C4-2B (cell line): ENCODE data around the gene HIF3A.

Experiments
- ZFX ChIP-seq: fragments of 450-650 bp; IDR thresholded peaks from 2 replicates; pipeline ENCODE4 v1.6.1; 2017
- TF ChIP-seq, protein P1 (sequence below): fragments of 450-650 bp; conservative IDR thresholded peaks from 2 replicates; pipeline ENCODE4 v1.5.1; 2017; ENCODE audit warnings: mild to moderate bottlenecking

DNA sequence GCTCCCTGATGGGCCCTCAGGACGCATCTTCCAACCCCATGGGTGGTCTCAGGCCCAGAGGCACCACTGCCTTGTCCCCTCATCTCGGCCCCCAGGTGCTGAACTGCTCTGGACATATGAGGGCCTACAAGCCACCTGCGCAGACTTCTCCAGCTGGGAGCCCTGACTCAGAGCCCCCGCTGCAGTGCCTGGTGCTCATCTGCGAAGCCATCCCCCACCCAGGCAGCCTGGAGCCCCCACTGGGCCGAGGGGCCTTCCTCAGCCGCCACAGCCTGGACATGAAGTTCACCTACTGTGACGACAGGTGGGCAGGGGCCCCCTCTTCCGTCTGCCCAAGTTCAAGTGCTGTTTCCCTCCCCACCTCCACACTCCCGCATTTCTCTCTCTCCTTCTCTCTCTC is 12.2 kb downstream of the HIF3A start:
- TF ChIP-seq, protein P1, sequence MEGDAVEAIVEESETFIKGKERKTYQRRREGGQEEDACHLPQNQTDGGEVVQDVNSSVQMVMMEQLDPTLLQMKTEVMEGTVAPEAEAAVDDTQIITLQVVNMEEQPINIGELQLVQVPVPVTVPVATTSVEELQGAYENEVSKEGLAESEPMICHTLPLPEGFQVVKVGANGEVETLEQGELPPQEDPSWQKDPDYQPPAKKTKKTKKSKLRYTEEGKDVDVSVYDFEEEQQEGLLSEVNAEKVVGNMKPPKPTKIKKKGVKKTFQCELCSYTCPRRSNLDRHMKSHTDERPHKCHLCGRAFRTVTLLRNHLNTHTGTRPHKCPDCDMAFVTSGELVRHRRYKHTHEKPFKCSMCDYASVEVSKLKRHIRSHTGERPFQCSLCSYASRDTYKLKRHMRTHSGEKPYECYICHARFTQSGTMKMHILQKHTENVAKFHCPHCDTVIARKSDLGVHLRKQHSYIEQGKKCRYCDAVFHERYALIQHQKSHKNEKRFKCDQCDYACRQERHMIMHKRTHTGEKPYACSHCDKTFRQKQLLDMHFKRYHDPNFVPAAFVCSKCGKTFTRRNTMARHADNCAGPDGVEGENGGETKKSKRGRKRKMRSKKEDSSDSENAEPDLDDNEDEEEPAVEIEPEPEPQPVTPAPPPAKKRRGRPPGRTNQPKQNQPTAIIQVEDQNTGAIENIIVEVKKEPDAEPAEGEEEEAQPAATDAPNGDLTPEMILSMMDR: no peak
- no peak for TF ChIP-seq ZFX
